ENCODE data around the gene CDH4. TPM values are rescaled to one million over a fixed set of nuclear protein-coding genes. Genes with fewer than 3 reads are reported as not detected.

CDH4 gene
- total and polyA plus RNA-seq, 9 of the 15 experiments (the other 6 are each of a cell fraction or from before 2014, with no cell fraction given): 0.04 TPM; not detected in 8

DNA sequence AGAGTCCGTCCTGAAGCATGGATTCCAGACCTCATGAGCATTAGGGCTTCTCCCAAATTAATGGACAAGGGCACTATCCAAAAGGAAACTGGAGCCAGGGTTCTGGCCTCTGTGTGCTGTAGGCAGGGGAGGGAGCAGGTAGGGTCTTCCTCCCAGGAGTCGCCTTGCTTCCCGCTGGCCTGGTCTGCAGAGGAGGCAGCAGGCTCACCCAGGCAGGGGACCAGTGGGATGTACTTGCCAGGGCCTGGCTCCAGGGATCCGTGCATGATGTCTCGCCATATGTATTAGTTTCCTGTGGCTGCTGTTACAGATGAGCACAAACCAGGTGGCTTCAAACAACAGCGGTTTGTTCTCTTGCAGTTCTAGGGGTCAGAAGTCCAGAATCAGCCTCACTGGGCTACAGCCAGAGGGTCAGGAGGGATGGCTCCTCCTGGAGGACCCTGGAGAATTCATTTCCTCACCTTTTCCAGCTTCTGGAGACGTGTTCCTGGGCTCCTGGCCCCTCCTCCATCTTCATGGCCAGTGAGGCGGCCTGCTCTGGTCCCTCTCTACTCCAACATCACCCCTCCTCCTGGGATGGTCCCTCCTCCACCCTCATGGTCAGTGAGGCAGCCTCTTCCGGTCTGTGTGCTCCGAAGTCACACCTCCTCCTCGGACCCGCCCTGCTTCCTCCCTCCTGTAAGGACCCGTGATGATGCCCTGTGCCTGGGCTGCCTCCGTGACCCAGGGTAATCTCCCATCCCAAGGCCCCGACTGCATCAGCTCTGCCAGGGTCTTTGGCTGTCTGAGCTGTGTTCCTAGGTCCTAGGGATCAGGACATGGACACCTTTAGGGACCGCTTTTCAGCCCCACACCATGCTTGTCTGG, 329.1 kb downstream of the CDH4 start (continued):
- TF ChIP-seq, protein P1, sequence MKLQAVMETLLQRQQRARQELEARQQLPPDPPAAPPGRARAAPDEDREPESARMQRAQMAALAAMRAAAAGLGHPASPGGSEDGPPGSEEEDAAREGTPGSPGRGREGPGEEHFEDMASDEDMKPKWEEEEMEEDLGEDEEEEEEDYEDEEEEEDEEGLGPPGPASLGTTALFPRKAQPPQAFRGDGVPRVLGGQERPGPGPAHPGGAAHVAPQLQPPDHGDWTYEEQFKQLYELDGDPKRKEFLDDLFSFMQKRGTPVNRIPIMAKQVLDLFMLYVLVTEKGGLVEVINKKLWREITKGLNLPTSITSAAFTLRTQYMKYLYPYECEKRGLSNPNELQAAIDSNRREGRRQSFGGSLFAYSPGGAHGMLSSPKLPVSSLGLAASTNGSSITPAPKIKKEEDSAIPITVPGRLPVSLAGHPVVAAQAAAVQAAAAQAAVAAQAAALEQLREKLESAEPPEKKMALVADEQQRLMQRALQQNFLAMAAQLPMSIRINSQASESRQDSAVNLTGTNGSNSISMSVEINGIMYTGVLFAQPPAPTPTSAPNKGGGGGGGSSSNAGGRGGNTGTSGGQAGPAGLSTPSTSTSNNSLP (IDR thresholded peaks at IDR 0.05; ENCODE audit: borderline replicate concordance, low read depth, low read length): no peak
- TF ChIP-seq PHF21A (IDR thresholded peaks at IDR 0.05; ENCODE audit: borderline replicate concordance, low read depth) (no peak), CBFA2T2 (conservative IDR thresholded peaks at IDR 0.05) (no peak), EHMT2 (IDR thresholded peaks at IDR 0.05) (no peak)

DNA sequence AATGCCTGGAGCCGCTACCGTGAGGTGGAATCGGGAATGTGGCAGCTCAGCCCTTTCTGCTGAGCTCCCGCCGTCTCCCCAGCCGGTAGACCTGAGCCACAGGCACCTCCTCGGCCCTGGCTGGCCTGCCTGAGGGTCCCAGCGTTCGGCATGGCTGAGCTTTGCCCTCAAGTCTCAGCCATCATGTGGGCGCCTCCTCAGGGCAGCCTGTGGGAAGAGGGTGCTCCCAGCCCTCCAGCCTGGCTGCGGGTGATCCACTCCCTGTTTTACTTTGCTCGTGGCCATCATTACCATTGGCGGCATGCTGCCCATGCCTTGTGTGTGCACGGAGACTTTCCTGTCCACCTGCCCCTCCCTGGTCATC, 329.7 kb downstream of the CDH4 start:
- DNase-seq (ENCODE audit: extremely low read depth in 1 of 4, low spot score in 3 of 4): no peak
- intact Hi-C loops (cut with micrococcal nuclease): no loop called here

More for the DNA sequence above, 329.7 kb downstream of the CDH4 start:
- Histone ChIP-seq H3K9me3 (replicated peaks; ENCODE audit: control insufficient read depth, insufficient read depth, low read depth, low read length) (no peaks in the 10 kb centered on the region), H4K20me1 (replicated peaks; ENCODE audit: control insufficient read depth, insufficient read depth, low read length) (no peaks in the 10 kb centered on the region), H3K36me3 (ENCODE audit: control insufficient read depth, insufficient read depth, low read length) (no peaks in the 10 kb centered on the region), H3K27ac (ENCODE audit: extremely low read depth, low read depth, low read length) (no peak overlapping the region), H3K4me2 (ENCODE audit: insufficient read depth, low read length) (no peak overlapping the region), H3K79me2 (ENCODE audit: control insufficient read depth, insufficient read depth, low read length) (no peaks in the 10 kb centered on the region), H3K9me1 (ENCODE audit: control insufficient read depth, insufficient read depth, low read length) (no peaks in the 10 kb centered on the region), H3K4me3 (no peak overlapping the region), H3K4me1 (replicated peaks in 1 of 2; ENCODE audit: control insufficient read depth in 2 of 2, insufficient read depth in 2 of 2, low read length in 2 of 2) (peaks cover 0 to 5% of the 10 kb centered on the region in 2 experiments; a peak in 1 of 5 replicates), H3K9ac (ENCODE audit: insufficient read depth in 1 of 2, low read depth in 2 of 2, low read length in 2 of 2) (no peak overlapping the region), H2AFZ (ENCODE audit: low read depth, low read length) (no peak overlapping the region), H3K27me3 (ENCODE audit: control insufficient read depth in 2 of 2, insufficient read depth in 2 of 2, low read length in 2 of 2) (peaks cover 6 to 26% of the 10 kb centered on the region in 2 experiments; a peak in 3 of 5 replicates)
- 0% methylated on average over 11 of the region's 14 CpGs for WGBS (ENCODE audit: insufficient coverage, low coverage, missing lambda C conversion rate)
- BruUV-seq (replicated peaks): no TSS peak
- CTCF ChIA-PET (ENCODE audit: low intra/inter-chr PET ratio): no interaction called here
- TF ChIP-seq GATA2 (CRISPR knock-in tag; IDR thresholded peaks at IDR 0.05) (no peak), TCFL5 (CRISPR knock-in tag; conservative IDR thresholded peaks at IDR 0.05) (no peak), CC2D1A (IDR thresholded peaks at IDR 0.05) (no peak)
- ATAC-seq: no peak
- in situ Hi-C loops (cut with MboI): no loop called here
- POLR2A ChIA-PET: no interaction called here
- no peak for FAIRE-seq
